ENCODE results near the gene NAV3.

Gene NAV3

GRCh38 chr12:77943466-77943865, 112.8 kb downstream of the NAV3 start:
- no peaks in the 10 kb centered on the region for H3K36me3 ChIP-seq (replicated peaks)
- H3K4me3 ChIP-seq (ENCODE audit: low read depth, low read length), result no peak overlapping the region
- peak overlapping the region; percentile 21 for H3K27ac ChIP-seq
- H3K27me3 ChIP-seq (replicated peaks), result no peaks in the 10 kb centered on the region
- TF ChIP-seq CTCF (IDR thresholded peaks at IDR 0.05; ENCODE audit: low read depth, low read length, missing control alignments), result no peak
- in situ Hi-C loops (cut with HindIII; ENCODE audit: low pct_ligation_motif_present, low sequenced_read_pairs), result no loop called here
- DNase-seq, result peak; percentile 72

- peak overlapping the region; percentile 78 for H3K27ac ChIP-seq
- no peaks in the 10 kb centered on the region for H3K27me3 ChIP-seq (replicated peaks)
- peaks cover 5% of the 10 kb centered on the region for H3K36me3 ChIP-seq (replicated peaks)
- no peak for DNase-seq
- in situ Hi-C loops (cut with HindIII; ENCODE audit: low pct_ligation_motif_present, low sequenced_read_pairs), result no loop called here
- no peak for TF ChIP-seq CTCF (IDR thresholded peaks at IDR 0.05; ENCODE audit: low read depth, low read length, missing control alignments)
- H3K4me3 ChIP-seq (ENCODE audit: low read depth, low read length), result no peak overlapping the region
Measured at GRCh38 chr12:77946541-77947061, 115.9 kb downstream of the NAV3 start.

GRCh38 chr12:77947330-77947729, 116.6 kb downstream of the NAV3 start:
- in situ Hi-C loops (cut with HindIII; ENCODE audit: low pct_ligation_motif_present, low sequenced_read_pairs), result no loop called here
- Histone ChIP-seq H3K27ac (peak overlapping the region; percentile 78), H3K4me3 (ENCODE audit: low read depth, low read length) (no peak overlapping the region), H3K36me3 (replicated peaks) (peaks cover 5% of the 10 kb centered on the region), H3K27me3 (replicated peaks) (no peaks in the 10 kb centered on the region)
- peak; percentile 20 for DNase-seq
- no peak for TF ChIP-seq CTCF (IDR thresholded peaks at IDR 0.05; ENCODE audit: low read depth, low read length, missing control alignments)

- Histone ChIP-seq H3K4me3 (ENCODE audit: low read depth, low read length) (no peak overlapping the region), H3K27ac (peak overlapping the region; percentile 78), H3K27me3 (replicated peaks) (no peaks in the 10 kb centered on the region), H3K36me3 (replicated peaks) (peaks cover 5% of the 10 kb centered on the region)
- no peak for TF ChIP-seq CTCF (IDR thresholded peaks at IDR 0.05; ENCODE audit: low read depth, low read length, missing control alignments)
- no peak for DNase-seq
- in situ Hi-C loops (cut with HindIII; ENCODE audit: low pct_ligation_motif_present, low sequenced_read_pairs), result no loop called here
Measured at GRCh38 chr12:77947746-77948145, 117.1 kb downstream of the NAV3 start.

GRCh38 chr12:77949943-77950342, 119.2 kb downstream of the NAV3 start:
- DNase-seq, result no peak
- H3K27me3 ChIP-seq (replicated peaks), result no peaks in the 10 kb centered on the region
- peaks cover 5% of the 10 kb centered on the region for H3K36me3 ChIP-seq (replicated peaks)
- TF ChIP-seq CTCF (IDR thresholded peaks at IDR 0.05; ENCODE audit: low read depth, low read length, missing control alignments), result no peak
- no peak overlapping the region for H3K4me3 ChIP-seq (ENCODE audit: low read depth, low read length)
- in situ Hi-C loops (cut with HindIII; ENCODE audit: low pct_ligation_motif_present, low sequenced_read_pairs), result no loop called here
- H3K27ac ChIP-seq, result no peak overlapping the region

GRCh38 chr12:77953528-77954205, 123.0 kb downstream of the NAV3 start:
- Histone ChIP-seq H3K36me3 (replicated peaks) (peaks cover 5% of the 10 kb centered on the region), H3K4me3 (ENCODE audit: low read depth, low read length) (no peak overlapping the region), H3K27me3 (replicated peaks) (no peaks in the 10 kb centered on the region), H3K27ac (no peak overlapping the region)
- TF ChIP-seq CTCF (IDR thresholded peaks at IDR 0.05; ENCODE audit: low read depth, low read length, missing control alignments), result no peak
- in situ Hi-C loops (cut with HindIII; ENCODE audit: low pct_ligation_motif_present, low sequenced_read_pairs), result no loop called here
- no peak for DNase-seq
